K562 (cell line): Measurements from ENCODE around the gene EPB42. TPM values are rescaled to one million over a fixed set of nuclear protein-coding genes. Genes with fewer than 3 reads are reported as not detected.

Experiments used
- CTBP1 ChIP-seq: fragments of 450-650 bp; IDR thresholded peaks from 2 replicates; pipeline ENCODE4 v1.6.1; 2016; ENCODE audit warnings: borderline replicate concordance
- DIDO1 ChIP-seq: fragments of 450-650 bp; IDR thresholded peaks from 2 replicates; pipeline ENCODE4 v1.6.1; 2016; ENCODE audit warnings: low read depth, missing biosample characterization, missing genetic modification characterization
- JUNB ChIP-seq: fragments of 450-650 bp; formaldehyde crosslinking; conservative IDR thresholded peaks from 2 replicates; pipeline ENCODE4 v1.4.0; 2020; ENCODE audit warnings: mild to moderate bottlenecking
- KLF13 ChIP-seq: fragments of 450-650 bp; IDR thresholded peaks from 2 replicates; pipeline ENCODE4 v1.6.1; 2016; ENCODE audit warnings: missing genetic modification characterization, low read depth, mild to moderate bottlenecking, missing compliant biosample characterization, moderate library complexity, borderline replicate concordance
- NBN ChIP-seq: fragments of 450-650 bp; IDR thresholded peaks from 2 replicates; pipeline ENCODE4 v1.6.1; 2016; ENCODE audit warnings: low read depth, mild to moderate bottlenecking
- NFIC ChIP-seq: fragments of 450-650 bp; IDR thresholded peaks from 2 replicates; pipeline ENCODE4 v1.6.1; 2017; ENCODE audit warnings: mild to moderate bottlenecking, inconsistent platforms
- PHB2 ChIP-seq: fragments of 450-650 bp; IDR thresholded peaks from 2 replicates; pipeline ENCODE4 v1.6.1; 2017; ENCODE audit warnings: low read depth
- ZBED1 ChIP-seq: IDR thresholded peaks from 2 replicates; pipeline ENCODE4 v1.6.1; 2014
- ZFP30 ChIP-seq: fragments of 250-450 bp; sonication (Bioruptor Pico); IDR thresholded peaks from 2 replicates; pipeline ENCODE4 v1.8.0; 2022; ENCODE audit warnings: moderate library complexity, mild to moderate bottlenecking, inconsistent platforms, borderline replicate concordance
- ZNF146 ChIP-seq: IDR thresholded peaks from one replicate; pipeline ENCODE4 v1.6.1; 2018; ENCODE audit warnings: missing compliant biosample characterization; ENCODE audit not compliant: unreplicated experiment
- ZNF274 ChIP-seq: IDR thresholded peaks from 2 replicates; pipeline ENCODE4 v1.6.1; 2011; ENCODE audit warnings: low read depth, mild to moderate bottlenecking, low read length, moderate library complexity, borderline replicate concordance
- ZNF785 ChIP-seq: fragments of 250-450 bp; sonication (Bioruptor Pico); IDR thresholded peaks from 2 replicates; pipeline ENCODE4 v1.4.0; 2020; ENCODE audit warnings: mild to moderate bottlenecking
- polyA plus RNA-seq, 8 experiments: library from polyadenylated mRNA; depleted of rRNA in 4 of 8; stranded (reverse) in 5 of 8; unstranded in 3 of 8; fragments of >200 nt; fragmentation: Nextera tagmentation in 2 of 8; fragmentation: Illumina TruSeq in 1 of 8; extraction: Ambion mirVana in 2 of 8; extraction: Trizol in 1 of 8; gene quantifications; 2 replicates each; pipeline versions ENCODE4 v1.2.1 to v1.2.3, GENCODE V29; 2011 to 2014; ENCODE audit warnings: inconsistent platforms in 1 of 8, missing spikeins in 1 of 8
- total RNA-seq, 7 experiments: library from RNA; depleted of rRNA in 6 of 7; stranded (reverse); fragments of >200 nt in 6 of 7; fragmentation: Illumina TruSeq in 2 of 7; extraction: Trizol in 2 of 7; gene quantifications; 2 replicates each; pipeline versions ENCODE4 v1.2.1 to v1.2.3, GENCODE V29; 2011 to 2021; ENCODE audit warnings: low replicate concordance in 1 of 7
- TF ChIP-seq, protein P1 (sequence below): IDR thresholded peaks from 2 replicates; pipeline ENCODE4 v1.6.1; 2014; ENCODE audit warnings: antibody characterized with exemption
- TF ChIP-seq, protein P2 (sequence below), 2 experiments: fragments of 450-650 bp; formaldehyde crosslinking in 1 of 2; IDR thresholded peaks; 2 replicates each; pipeline versions ENCODE4 v1.4.0 to v1.6.1; 2014 to 2020; ENCODE audit warnings: mild to moderate bottlenecking in 2 of 2, borderline replicate concordance in 1 of 2, low read depth in 1 of 2
- TF ChIP-seq, protein P3 (sequence below): fragments of 250-450 bp; sonication (Bioruptor Pico); IDR thresholded peaks from 2 replicates; pipeline ENCODE4 v1.9.0; 2021; ENCODE audit warnings: mild to moderate bottlenecking, inconsistent platforms

Gene EPB42
- total and polyA plus RNA-seq, 9 of the 15 experiments (the other 6 are each of a cell fraction or from before 2014, with no cell fraction given), result 0.38 to 2.3 (median 1.4) TPM

- TF ChIP-seq, protein P1, sequence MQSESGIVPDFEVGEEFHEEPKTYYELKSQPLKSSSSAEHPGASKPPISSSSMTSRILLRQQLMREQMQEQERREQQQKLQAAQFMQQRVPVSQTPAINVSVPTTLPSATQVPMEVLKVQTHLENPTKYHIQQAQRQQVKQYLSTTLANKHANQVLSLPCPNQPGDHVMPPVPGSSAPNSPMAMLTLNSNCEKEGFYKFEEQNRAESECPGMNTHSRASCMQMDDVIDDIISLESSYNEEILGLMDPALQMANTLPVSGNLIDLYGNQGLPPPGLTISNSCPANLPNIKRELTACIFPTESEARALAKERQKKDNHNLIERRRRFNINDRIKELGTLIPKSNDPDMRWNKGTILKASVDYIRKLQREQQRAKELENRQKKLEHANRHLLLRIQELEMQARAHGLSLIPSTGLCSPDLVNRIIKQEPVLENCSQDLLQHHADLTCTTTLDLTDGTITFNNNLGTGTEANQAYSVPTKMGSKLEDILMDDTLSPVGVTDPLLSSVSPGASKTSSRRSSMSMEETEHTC, result peak; percentile 85
- peak; percentile 52; the same call in 1 of the 2 replicates for TF ChIP-seq NBN
- TF ChIP-seq NFIC, result peak; percentile 79
- no peak for TF ChIP-seq ZNF785
- no peak for TF ChIP-seq DIDO1
- peak; percentile 75; the same call in 1 of the 2 replicates for TF ChIP-seq ZNF274
- no peak for TF ChIP-seq ZNF146 (CRISPR knock-in tag)
- no peak for TF ChIP-seq JUNB
- TF ChIP-seq, protein P2, sequence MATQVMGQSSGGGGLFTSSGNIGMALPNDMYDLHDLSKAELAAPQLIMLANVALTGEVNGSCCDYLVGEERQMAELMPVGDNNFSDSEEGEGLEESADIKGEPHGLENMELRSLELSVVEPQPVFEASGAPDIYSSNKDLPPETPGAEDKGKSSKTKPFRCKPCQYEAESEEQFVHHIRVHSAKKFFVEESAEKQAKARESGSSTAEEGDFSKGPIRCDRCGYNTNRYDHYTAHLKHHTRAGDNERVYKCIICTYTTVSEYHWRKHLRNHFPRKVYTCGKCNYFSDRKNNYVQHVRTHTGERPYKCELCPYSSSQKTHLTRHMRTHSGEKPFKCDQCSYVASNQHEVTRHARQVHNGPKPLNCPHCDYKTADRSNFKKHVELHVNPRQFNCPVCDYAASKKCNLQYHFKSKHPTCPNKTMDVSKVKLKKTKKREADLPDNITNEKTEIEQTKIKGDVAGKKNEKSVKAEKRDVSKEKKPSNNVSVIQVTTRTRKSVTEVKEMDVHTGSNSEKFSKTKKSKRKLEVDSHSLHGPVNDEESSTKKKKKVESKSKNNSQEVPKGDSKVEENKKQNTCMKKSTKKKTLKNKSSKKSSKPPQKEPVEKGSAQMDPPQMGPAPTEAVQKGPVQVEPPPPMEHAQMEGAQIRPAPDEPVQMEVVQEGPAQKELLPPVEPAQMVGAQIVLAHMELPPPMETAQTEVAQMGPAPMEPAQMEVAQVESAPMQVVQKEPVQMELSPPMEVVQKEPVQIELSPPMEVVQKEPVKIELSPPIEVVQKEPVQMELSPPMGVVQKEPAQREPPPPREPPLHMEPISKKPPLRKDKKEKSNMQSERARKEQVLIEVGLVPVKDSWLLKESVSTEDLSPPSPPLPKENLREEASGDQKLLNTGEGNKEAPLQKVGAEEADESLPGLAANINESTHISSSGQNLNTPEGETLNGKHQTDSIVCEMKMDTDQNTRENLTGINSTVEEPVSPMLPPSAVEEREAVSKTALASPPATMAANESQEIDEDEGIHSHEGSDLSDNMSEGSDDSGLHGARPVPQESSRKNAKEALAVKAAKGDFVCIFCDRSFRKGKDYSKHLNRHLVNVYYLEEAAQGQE (IDR thresholded peaks at IDR 0.05; ENCODE audit: borderline replicate concordance), result no peak
- TF ChIP-seq, protein P2 (CRISPR knock-in tag; IDR thresholded peaks at IDR 0.05; ENCODE audit: low read depth), result no peak
- TF ChIP-seq ZBED1, result peak; percentile 60; the same call in 1 of the 2 replicates
- TF ChIP-seq CTBP1, result no peak; the same call in 1 of the 2 replicates
- TF ChIP-seq, protein P3, sequence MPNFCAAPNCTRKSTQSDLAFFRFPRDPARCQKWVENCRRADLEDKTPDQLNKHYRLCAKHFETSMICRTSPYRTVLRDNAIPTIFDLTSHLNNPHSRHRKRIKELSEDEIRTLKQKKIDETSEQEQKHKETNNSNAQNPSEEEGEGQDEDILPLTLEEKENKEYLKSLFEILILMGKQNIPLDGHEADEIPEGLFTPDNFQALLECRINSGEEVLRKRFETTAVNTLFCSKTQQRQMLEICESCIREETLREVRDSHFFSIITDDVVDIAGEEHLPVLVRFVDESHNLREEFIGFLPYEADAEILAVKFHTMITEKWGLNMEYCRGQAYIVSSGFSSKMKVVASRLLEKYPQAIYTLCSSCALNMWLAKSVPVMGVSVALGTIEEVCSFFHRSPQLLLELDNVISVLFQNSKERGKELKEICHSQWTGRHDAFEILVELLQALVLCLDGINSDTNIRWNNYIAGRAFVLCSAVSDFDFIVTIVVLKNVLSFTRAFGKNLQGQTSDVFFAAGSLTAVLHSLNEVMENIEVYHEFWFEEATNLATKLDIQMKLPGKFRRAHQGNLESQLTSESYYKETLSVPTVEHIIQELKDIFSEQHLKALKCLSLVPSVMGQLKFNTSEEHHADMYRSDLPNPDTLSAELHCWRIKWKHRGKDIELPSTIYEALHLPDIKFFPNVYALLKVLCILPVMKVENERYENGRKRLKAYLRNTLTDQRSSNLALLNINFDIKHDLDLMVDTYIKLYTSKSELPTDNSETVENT (CRISPR knock-in tag), result no peak
- TF ChIP-seq PHB2, result peak; percentile 83
- TF ChIP-seq ZFP30, result no peak
- no peak for TF ChIP-seq KLF13 (tag)
Measured at GRCh38 chr15:43220991-43221403, at the start of gene EPB42 (continued).
